ENCODE measurements around the gene BDKRB1.

Gene BDKRB1

DNA sequence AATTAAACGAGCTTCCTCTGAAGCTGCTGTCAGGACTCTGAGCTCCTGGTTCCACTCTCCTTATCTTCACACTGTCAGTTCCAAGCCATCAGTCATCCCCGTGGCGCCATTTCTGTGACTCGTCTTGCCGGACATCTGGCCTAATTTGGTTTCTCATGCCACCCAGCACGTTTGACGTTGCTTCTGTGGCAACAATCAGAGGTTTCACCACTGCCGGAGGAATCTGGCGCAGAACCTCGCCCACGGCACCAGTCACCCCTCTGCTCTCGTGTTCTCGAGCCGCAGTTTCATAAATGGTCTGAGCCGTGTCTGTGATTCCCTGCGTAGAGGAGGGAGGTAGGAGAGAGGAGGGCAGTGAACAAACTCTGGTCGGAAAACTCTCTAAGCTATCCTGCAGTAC is 29.7 kb downstream of the BDKRB1 start:
- DNase-seq, result no peak

GRCh38 chr14:96286251-96286650 is 30.2 kb downstream of the BDKRB1 start:
- DNase-seq, result no peak

- no peak for DNase-seq
These were observed 31.8 kb downstream of the BDKRB1 start for GRCh38 chr14:96287856-96288255.

GRCh38 chr14:96294246-96294645 is 38.2 kb downstream of the BDKRB1 start:
- DNase-seq, result no peak

DNA sequence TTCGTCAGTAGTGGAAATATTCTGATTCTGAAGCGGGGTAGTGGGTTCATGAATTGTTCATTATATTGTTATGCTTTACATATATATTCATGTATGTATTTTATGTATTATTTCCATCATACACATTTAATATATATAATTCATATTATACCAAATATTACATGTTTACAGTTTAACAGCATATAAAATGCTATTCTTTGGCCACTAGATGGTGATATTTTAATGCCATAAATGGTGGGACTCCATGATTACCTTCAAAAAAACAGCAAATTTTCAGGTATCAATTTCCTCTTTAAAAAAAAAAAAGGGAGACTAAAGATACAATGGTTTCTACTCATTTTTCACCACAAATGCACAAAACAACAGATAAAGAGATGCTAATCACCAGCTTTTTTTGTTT is 41.0 kb downstream of the BDKRB1 start:
- DNase-seq, result no peak

- DNase-seq, result no peak
These were observed 42.0 kb downstream of the BDKRB1 start for GRCh38 chr14:96297997-96298515.

DNA sequence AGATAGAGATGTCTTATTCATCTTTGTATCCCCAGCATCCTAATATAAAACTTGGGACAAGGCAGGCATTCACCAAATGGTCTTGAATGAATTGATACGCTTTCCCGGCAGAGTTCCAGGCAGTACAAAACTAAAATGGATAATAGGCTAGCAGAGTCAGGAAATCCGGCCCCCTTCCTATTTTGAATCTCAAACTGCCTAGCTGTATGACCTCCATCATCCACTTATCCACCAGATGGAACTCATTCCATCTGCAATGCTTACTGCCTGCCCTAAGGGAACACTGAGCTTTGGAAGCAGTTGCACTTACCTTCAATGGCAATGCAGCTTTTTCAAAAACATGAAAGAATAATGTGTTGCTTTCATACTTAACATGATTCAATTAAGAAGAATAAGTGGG is 43.4 kb downstream of the BDKRB1 start:
- DNase-seq, result no peak

DNA sequence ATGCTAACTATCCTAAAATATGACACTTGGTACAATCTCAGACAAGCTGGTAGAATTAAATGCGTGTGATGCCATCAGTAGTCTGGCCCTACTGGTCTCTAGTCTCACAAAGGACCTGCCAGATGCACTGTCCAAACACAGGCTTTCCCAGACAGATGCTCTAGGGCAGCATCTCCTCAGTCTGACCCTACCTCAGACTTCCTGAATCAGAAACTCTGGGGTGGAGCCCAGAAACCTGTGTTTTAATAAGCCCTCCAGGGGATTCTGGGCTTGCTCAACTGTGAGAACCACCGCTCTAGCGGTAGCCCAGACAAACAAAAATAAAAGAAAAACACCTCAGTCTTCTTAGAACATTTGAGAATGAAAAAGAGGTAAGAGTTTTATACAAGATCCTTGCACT is 48.0 kb downstream of the BDKRB1 start:
- no peak for DNase-seq

- DNase-seq, result no peak
These were observed 48.9 kb downstream of the BDKRB1 start for GRCh38 chr14:96304956-96305355.

GRCh38 chr14:96307434-96307833 is 51.4 kb downstream of the BDKRB1 start:
- no peak for DNase-seq

DNA sequence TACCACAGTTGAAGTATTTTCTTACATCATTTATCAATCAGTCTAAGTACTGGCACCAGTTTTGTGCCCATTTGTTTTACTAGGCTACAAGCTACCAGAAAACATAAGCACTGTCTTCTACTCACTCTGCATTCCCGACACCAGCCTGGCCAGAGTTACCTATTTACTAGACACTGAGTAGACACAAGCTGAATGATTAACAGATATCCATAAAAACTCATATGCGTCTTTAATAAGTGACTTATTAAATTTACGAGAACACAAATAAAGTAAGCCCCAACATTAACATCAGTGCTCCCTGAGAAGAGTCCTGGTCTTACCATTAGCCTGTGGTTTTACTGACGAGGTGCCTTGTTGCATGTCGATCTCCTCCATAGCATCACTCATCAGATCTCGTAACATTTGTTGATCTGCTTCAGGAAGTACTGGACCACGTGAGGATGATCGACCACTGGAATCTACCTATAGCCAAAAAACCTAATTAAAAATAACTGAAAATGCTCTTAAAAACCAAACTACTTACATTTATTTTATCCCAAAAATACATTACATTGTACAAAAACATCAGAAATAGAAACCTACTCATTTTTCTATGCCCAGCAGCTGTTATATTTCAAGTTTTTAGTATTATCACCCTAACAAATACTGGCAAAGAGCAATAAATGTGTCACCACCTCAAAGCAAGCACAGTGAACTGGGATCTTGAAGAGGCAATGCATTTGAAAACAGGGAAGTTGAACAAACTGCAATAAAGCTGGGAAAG is 53.3 kb downstream of the BDKRB1 start:
- no peak for DNase-seq

GRCh38 chr14:96309896-96310330 is 53.9 kb downstream of the BDKRB1 start:
- no peak for DNase-seq

GRCh38 chr14:96310906-96311305 is 54.9 kb downstream of the BDKRB1 start:
- no peak for DNase-seq
